PC-3 (cell line): ENCODE measurements around the gene OCA2. TPM values are rescaled to one million over a fixed set of nuclear protein-coding genes. Genes with fewer than 3 reads are reported as not detected.

ENCODE experiments used
- ATAC-seq: fragments of 200-7000 bp; cut with Tn5 transposase; 2 replicates; pipeline ENCODE4 v1.9.1; 2020; ENCODE audit warnings: mild to moderate bottlenecking, moderate library complexity
- BruUV-seq: library from RNA; stranded (reverse); fragments of 400-500 nt; replicated peaks from 2 replicates; lab custom pipeline; 2021; lab: Mats Ljungman, UMichigan
- CTCF ChIA-PET: fragments of 300-600 bp; sonication (Branson Sonifier 250); formaldehyde crosslinking; loops from one replicate; lab custom pipeline; 2022; ENCODE audit warnings: antibody characterized with exemption; lab: Charles Lee
- POLR2A ChIA-PET: fragments of 300-600 bp; sonication (Branson Sonifier 250); formaldehyde crosslinking; loops from one replicate; lab custom pipeline; 2022; ENCODE audit warnings: antibody characterized with exemption; ENCODE audit not compliant: unreplicated experiment; lab: Charles Lee
- DNase-seq: peaks from one replicate; pipeline ENCODE4 v3.0.0-alpha.2; 2015
- H2AFZ ChIP-seq: fragments of 300-600 bp; sonication (generic); 2 replicates; pipeline ENCODE4 v1.6.0; 2016; ENCODE audit warnings: antibody characterized with exemption, low read length
- H3F3A ChIP-seq: fragments of 300-600 bp; sonication (generic); one replicate; pipeline ENCODE4 v1.6.0; 2017; ENCODE audit warnings: antibody characterized with exemption, low read length, control low read depth, mild to moderate bottlenecking; ENCODE audit not compliant: unreplicated experiment
- H3K27ac ChIP-seq: fragments of 300-600 bp; sonication (generic); 2 replicates; pipeline ENCODE4 v1.5.1; 2016; ENCODE audit warnings: mild to moderate bottlenecking, low read length
- H3K27me3 ChIP-seq: fragments of 300-600 bp; sonication (generic); 2 replicates; pipeline ENCODE4 v1.6.1; 2016; ENCODE audit warnings: low read length, mixed read lengths
- H3K36me3 ChIP-seq: fragments of 300-600 bp; sonication (generic); 2 replicates; pipeline ENCODE4 v1.6.1; 2016; ENCODE audit warnings: low read depth, mixed run types, low read length, mixed read lengths
- H3K4me1 ChIP-seq: fragments of 300-600 bp; sonication (generic); 2 replicates; pipeline ENCODE4 v1.5.1; 2016; ENCODE audit warnings: low read length; ENCODE audit not compliant: insufficient read depth
- H3K4me2 ChIP-seq: fragments of 300-600 bp; sonication (generic); 2 replicates; pipeline ENCODE4 v1.6.0; 2016; ENCODE audit warnings: low read length
- H3K4me3 ChIP-seq: fragments of 300-600 bp; sonication (generic); 2 replicates; pipeline ENCODE4 v1.5.1; 2016; ENCODE audit warnings: mild to moderate bottlenecking, low read length, mixed read lengths
- H3K79me2 ChIP-seq: fragments of 300-600 bp; sonication (generic); 2 replicates; pipeline ENCODE4 v1.6.1; 2017; ENCODE audit warnings: low read length, mixed read lengths
- H3K9ac ChIP-seq: fragments of 300-600 bp; sonication (generic); 2 replicates; pipeline ENCODE4 v1.6.0; 2016; ENCODE audit warnings: mild to moderate bottlenecking, low read length
- H3K9me2 ChIP-seq: fragments of 300-600 bp; sonication (generic); replicated peaks from 2 replicates; pipeline ENCODE4 v1.6.1; 2016; ENCODE audit warnings: mixed run types, low read length, mixed read lengths
- H3K9me3 ChIP-seq: fragments of 300-600 bp; sonication (generic); 2 replicates; pipeline ENCODE4 v1.6.1; 2016; ENCODE audit warnings: low read length, mixed read lengths
- H4K20me1 ChIP-seq: fragments of 300-600 bp; sonication (generic); 2 replicates; pipeline ENCODE4 v1.6.1; 2016; ENCODE audit warnings: low read length, mixed read lengths
- CTCF ChIP-seq: fragments of 300-600 bp; sonication (generic); conservative IDR thresholded peaks from 2 replicates; pipeline ENCODE4 v1.5.1; 2017; ENCODE audit warnings: antibody characterized with exemption, low read depth, mild to moderate bottlenecking, low read length
- EZH2 ChIP-seq: fragments of 300-600 bp; sonication (generic); IDR thresholded peaks from one replicate; pipeline ENCODE4 v1.6.1; 2017; ENCODE audit warnings: antibody characterized with exemption, mild to moderate bottlenecking, low read length; ENCODE audit not compliant: unreplicated experiment
- EZH2phosphoT487 ChIP-seq: fragments of 300-600 bp; sonication (generic); IDR thresholded peaks from 2 replicates; pipeline ENCODE4 v1.6.1; 2018; ENCODE audit warnings: mild to moderate bottlenecking, antibody characterized with exemption, low read length, borderline replicate concordance
- intact Hi-C: fragments of 100-400 bp; cut with micrococcal nuclease; formaldehyde crosslinking; loops from 2 replicates; pipeline ENCODE4 v1.9.0; 2023
- total RNA-seq: library from RNA; depleted of rRNA; stranded (reverse); fragments of >200 nt; gene quantifications from 2 replicates; pipeline ENCODE4 v1.2.3, GENCODE V29; 2014

The OCA2 gene
- total RNA-seq, 1 experiment from 2014 or later: not detected

- ChIA-PET POLR2A (no interaction called here), CTCF (no interaction called here)
- Histone ChIP-seq H2AFZ (no peak overlapping the region), H4K20me1 (no peaks in the 10 kb centered on the region), H3K9me2 (no peaks in the 10 kb centered on the region), H3K27me3 (no peaks in the 10 kb centered on the region), H3K79me2 (no peaks in the 10 kb centered on the region), H3K9ac (no peak overlapping the region), H3K4me3 (no peak overlapping the region), H3K4me2 (no peak overlapping the region), H3K27ac (no peak overlapping the region), H3K36me3 (no peaks in the 10 kb centered on the region), H3K4me1 (no peaks in the 10 kb centered on the region), H3F3A (no peaks in the 10 kb centered on the region), H3K9me3 (peaks cover 17% of the 10 kb centered on the region)
- TF ChIP-seq CTCF: no peak
- no peak for TF ChIP-seq EZH2phosphoT487
- TF ChIP-seq EZH2: no peak
- BruUV-seq: no TSS peak
- no peak for DNase-seq
- intact Hi-C loops: no loop called here
- ATAC-seq: no peak
Measured at GRCh38 chr15:27937851-27938250, 161.3 kb downstream of the OCA2 start.

- H2AFZ ChIP-seq: no peak overlapping the region
- ATAC-seq (no peak), DNase-seq (no peak)
- H3K79me2 ChIP-seq: no peaks in the 10 kb centered on the region
- H3K4me2 ChIP-seq: no peak overlapping the region
- no peaks in the 10 kb centered on the region for H4K20me1 ChIP-seq
- ChIA-PET POLR2A (no interaction called here), CTCF (no interaction called here)
- no peaks in the 10 kb centered on the region for H3K27me3 ChIP-seq
- H3K4me1 ChIP-seq: no peaks in the 10 kb centered on the region
- peaks cover 19% of the 10 kb centered on the region for H3K9me3 ChIP-seq
- no peak overlapping the region for H3K9ac ChIP-seq
- H3K27ac ChIP-seq: no peak overlapping the region
- intact Hi-C loops: no loop called here
- BruUV-seq: no TSS peak
- TF ChIP-seq EZH2: no peak
- TF ChIP-seq EZH2phosphoT487: no peak
- TF ChIP-seq CTCF: no peak
- H3K9me2 ChIP-seq: no peaks in the 10 kb centered on the region
- no peak overlapping the region for H3K4me3 ChIP-seq
- no peaks in the 10 kb centered on the region for H3F3A ChIP-seq
- no peaks in the 10 kb centered on the region for H3K36me3 ChIP-seq
Measured at GRCh38 chr15:27936164-27936563, 163.0 kb downstream of the OCA2 start.

DNA sequence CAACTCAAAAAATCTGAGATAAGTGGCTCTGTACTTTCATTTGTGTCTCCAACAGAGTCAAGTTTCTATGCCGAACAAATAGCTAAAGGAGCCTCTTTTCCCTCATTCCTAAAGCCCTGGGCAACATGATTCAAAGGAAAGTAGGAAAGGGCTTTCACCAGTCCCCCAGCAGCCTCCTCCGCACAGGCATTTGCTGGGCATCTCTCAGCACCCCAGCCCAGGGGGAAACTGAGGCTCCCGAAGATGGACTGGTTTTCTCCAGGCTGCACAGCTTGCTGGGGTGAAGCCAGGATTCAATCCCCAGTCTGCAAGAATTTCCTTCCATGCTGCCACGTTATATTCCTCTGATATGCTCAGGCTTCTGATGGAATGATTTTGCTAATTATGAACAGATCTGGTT is 163.8 kb downstream of the OCA2 start:
- no peak overlapping the region for H3K4me2 ChIP-seq
- CTCF ChIA-PET: no interaction called here
- peaks cover 19% of the 10 kb centered on the region for H3K9me3 ChIP-seq
- no peaks in the 10 kb centered on the region for H4K20me1 ChIP-seq
- no peak overlapping the region for H3K9ac ChIP-seq
- POLR2A ChIA-PET: no interaction called here
- BruUV-seq: no TSS peak
- no peaks in the 10 kb centered on the region for H3K9me2 ChIP-seq
- H3K4me3 ChIP-seq: no peak overlapping the region
- intact Hi-C loops: no loop called here
- H3K27me3 ChIP-seq: no peaks in the 10 kb centered on the region
- no peaks in the 10 kb centered on the region for H3F3A ChIP-seq
- H3K79me2 ChIP-seq: no peaks in the 10 kb centered on the region
- H3K4me1 ChIP-seq: no peaks in the 10 kb centered on the region
- no peak for TF ChIP-seq EZH2
- TF ChIP-seq CTCF: no peak
- TF ChIP-seq EZH2phosphoT487: no peak
- no peak overlapping the region for H3K27ac ChIP-seq
- H2AFZ ChIP-seq: no peak overlapping the region
- ATAC-seq (no peak), DNase-seq (no peak)
- H3K36me3 ChIP-seq: no peaks in the 10 kb centered on the region
